ENCODE results near the gene GOLGA5.
A peak's percentile ranks its signal among the peaks of the same experiment; 100 is the strongest.
"Not testable (repeated sequence)": the region's sequence is repeated elsewhere in the genome, so short reads cannot be mapped to it uniquely, and the experiment has no call there.

Gene GOLGA5

GRCh38 chr14:92778868-92779565, 15.1 kb upstream of the GOLGA5 start:
- DNase-seq: peak; percentile 19

- DNase-seq: peak; percentile 70
These were observed 13.5 kb upstream of the GOLGA5 start for GRCh38 chr14:92780444-92781232.

- no peak for DNase-seq
These were observed 12.8 kb upstream of the GOLGA5 start for GRCh38 chr14:92781350-92781749.

- peak; percentile 66 for DNase-seq
These were observed 10.2 kb upstream of the GOLGA5 start for GRCh38 chr14:92783813-92784431.

- peak; percentile 67 for DNase-seq
These were observed 8.3 kb upstream of the GOLGA5 start for GRCh38 chr14:92785667-92786426.

DNA sequence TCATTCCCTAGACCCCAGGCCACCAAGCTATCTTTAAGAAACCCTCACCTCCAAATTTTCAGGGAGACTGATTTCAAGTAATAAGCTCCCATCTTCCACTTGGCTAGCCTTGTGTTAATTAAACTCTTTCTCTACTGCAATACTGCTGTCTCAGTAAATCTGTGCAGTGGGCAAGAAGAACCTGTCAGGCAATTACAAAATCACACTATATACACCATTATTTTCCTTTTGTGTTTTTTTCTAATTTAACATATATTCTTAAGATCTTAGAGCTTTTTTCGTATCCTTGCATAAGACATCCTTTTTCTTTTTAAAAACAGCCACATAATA, 7.7 kb upstream of the GOLGA5 start:
- no peak for DNase-seq

DNA sequence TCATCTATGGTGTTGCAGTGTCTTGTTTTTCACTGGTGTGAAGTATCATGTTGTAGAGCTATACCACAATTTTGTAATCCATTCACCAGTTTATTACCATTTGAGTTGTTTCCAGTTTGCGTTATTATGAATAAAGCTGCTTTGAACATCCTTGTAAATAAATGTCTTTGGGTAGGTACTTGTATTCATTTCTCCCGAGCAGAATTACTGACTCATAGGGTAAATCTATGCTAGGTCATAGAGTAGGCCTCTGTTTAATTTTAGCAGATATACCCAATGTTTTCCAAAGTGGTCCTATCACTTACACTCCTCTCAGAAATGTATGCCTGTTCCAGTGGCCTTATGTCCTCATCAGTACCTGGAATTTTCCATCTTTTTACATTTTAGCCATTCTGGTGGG, 6.6 kb upstream of the GOLGA5 start:
- no peak for DNase-seq

- peak; percentile 48 for DNase-seq
These were observed 4.5 kb upstream of the GOLGA5 start for GRCh38 chr14:92789457-92790089.

DNA sequence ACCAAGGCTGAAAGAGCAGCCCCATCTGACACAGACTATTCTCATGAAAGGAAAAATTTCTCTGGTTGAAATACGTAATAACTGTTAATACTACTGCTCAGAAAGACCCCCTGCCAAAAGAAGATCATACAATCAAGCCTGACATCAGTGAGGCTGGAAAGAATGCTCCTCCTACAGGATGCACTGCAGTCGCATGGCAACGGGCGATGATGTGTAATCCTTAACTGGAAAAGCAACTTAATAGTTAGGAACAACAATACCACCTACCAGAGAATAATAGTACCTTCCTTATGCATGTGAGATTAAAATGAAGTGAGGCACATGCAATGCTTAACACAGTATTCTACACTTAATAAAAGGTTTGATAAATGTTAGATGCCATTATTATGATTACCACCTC, 1.2 kb upstream of the GOLGA5 start:
- no peak for DNase-seq

- no peak for DNase-seq
These were observed 439 bp downstream of the GOLGA5 start for GRCh38 chr14:92794547-92794941.

- no peak for DNase-seq
These were observed 856 bp downstream of the GOLGA5 start for GRCh38 chr14:92794961-92795360.

- no peak for DNase-seq
These were observed 4.0 kb downstream of the GOLGA5 start for GRCh38 chr14:92797935-92798653.

DNA sequence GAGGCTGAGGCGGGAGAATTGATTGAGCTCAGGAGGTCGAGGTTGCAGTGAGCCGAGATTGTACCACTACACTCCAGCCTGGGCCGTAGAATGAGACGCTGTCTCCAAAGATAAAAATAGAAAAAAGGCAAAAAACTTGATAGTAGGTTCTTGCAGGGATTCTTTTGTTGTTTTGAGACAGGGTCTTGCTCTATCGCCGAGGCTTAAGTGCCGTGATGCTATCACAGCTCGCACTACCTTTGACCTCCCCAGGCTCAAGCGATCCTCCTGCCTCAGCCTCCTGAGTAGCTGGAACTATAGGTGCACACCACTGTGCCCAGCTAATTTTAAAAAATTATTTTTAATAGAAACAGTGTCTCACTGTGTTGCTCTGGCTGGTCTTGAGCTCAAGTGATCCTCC, 4.7 kb downstream of the GOLGA5 start:
- DNase-seq: no peak

- peak; percentile 5 for DNase-seq
These were observed 5.9 kb downstream of the GOLGA5 start for GRCh38 chr14:92800012-92800411.

- DNase-seq: no peak
These were observed 6.4 kb downstream of the GOLGA5 start for GRCh38 chr14:92800525-92800924.

DNA sequence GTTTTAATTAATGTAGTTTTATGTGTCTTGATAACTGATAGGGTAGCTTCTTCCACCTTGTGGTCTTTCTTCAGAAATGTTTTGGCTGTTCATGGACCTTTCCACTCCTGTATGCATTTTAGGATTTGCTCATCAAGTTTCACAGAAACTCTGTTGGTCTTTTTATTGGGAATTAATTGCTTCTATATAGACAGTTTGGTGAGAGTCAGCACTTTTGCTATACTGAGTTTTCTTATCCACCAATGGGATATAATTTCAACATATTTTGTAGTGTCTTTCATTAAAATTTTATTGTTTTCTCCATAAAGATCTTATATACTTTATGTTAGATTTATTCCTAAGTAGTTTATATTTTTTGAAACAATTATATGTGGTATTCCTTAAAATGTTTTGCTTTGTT, 7.8 kb downstream of the GOLGA5 start:
- no peak for DNase-seq

DNA sequence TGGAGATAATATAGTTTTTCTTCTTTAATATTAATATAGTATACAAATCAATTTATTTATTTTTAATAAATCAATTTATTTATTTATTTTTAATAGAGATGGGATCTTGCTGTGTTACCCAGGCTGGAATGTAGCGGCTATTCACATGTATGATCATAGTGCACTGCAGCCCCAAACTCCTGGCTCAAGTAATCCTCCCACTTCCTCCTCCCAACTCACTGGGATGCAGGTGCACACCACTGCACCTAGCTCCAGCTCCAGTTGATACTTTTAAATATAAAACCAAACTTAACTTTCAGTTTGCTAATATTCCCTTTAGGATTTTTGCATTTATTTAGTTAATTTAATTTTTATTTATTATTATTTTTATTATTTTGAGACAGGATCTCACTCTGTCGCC, 8.6 kb downstream of the GOLGA5 start:
- no peak for DNase-seq

DNA sequence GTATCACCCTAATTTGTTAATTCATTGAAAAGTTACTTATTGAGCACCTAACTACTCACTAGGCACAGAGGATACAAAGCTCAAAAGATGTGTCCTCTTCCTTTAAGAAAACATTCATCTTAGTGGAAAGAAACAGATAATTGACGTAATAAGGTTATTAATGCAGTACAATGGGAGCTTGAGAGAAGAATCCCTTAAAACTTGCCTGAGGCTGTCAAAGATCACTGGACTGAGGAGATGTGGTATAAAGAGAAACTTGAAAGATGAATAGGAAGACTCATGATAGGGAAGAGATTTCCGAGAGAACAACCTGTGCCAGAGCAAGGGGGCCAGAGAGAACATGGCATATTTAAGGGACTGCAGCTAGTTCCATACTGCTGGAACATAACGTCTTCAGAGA, 19.1 kb downstream of the GOLGA5 start:
- no peak for DNase-seq

- DNase-seq: no peak
These were observed 25.0 kb downstream of the GOLGA5 start for GRCh38 chr14:92819011-92819597.

DNA sequence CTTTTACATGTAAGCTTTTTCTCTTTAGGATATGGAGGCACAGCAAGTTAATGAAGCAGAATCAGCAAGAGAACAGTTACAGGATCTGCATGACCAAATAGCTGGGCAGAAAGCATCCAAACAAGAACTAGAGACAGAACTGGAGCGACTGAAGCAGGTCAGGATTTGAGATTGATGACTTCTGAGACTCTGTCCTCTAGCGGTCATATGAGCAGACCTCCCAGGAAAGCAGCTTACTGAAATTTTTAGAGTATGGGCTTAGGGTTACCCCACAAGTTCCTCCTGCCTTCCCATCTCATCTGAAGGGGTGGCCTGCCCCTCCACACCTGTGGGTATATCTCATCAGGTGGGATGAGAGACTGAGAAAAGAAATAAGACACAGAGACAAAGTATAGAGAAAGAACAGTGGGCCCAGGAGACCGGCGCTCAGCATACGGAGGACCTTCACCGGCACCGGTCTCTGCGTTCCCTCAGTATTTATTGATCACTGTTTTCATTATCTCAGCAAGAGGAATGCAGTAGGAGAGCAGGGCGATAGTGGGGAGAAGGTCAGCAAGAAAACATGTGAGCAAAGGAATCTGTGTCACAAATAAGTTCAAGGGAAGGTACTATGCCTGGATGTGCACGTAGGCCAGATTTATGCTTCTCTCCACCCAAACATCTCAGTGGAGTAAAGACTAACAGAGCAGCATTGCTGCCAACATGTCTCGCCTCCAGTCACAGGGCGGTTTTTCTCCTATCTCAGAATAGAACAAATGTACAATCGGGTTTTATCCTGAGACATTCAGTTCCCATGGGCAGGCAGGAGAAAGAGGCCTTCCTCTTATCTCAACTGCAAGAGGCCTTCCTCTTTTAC, 25.8 kb downstream of the GOLGA5 start:
- DNase-seq: not testable (repeated sequence)

- not testable (repeated sequence) for DNase-seq
These were observed 26.4 kb downstream of the GOLGA5 start for GRCh38 chr14:92820536-92820840.

All from MV-4-11 (cell line).